Upper lobe of left lung (tissue), 4 donors: ENCODE results near the gene DCUN1D1.
"Not testable (repeated sequence)": the region's sequence is repeated elsewhere in the genome, so short reads cannot be mapped to it uniquely, and the experiment has no call there.

Experiments
- EP300 ChIP-seq, 4 donors: sonication (generic); formaldehyde crosslinking; IDR thresholded peaks; one replicate each; pipeline ENCODE4 v1.5.1; 2017; ENCODE audit warnings: antibody characterized with exemption in 4 of 4, control low read depth in 2 of 4
- TF ChIP-seq, protein P1 (sequence below), 6 experiments: fragments of 450-650 bp in 4 of 6; fragments of 200-600 bp in 2 of 6; sonication (generic) in 2 of 6; IDR thresholded peaks; one replicate each; pipeline ENCODE4 v1.5.1; 2016 to 2019; ENCODE audit warnings: antibody characterized with exemption in 6 of 6

DNA sequence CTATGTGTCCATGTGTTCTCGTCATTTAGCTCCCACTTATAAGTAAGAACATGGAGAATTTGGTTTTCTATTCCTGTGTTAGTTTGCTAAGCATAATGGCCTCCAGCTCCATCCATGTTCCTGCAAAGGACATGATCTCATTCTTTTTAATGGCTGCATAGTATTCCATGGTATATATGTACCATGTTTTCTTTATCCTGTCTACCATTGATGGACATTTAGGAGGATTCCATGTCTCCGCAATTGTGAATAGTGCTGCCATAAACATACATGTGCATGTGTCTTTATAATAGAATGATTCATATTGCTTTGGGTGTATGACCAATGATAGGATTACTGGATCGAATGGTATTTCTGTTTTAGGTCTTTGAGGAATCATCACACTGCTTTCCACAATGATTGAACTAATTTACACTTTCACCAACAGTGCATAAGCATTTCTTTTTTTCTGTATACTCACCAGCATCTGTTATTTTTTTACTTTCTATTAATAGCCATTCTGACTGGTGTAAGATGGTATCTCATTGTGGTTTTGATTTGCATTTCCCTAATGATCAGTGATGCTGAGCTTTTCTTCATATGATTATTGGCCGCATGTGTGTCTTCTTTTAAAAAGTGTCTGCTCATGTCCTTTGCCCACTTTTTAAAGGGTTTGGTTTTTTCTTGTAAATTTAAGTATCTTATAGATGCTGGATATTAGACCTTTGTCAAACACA is 13.3 kb upstream of the DCUN1D1 start:
- TF ChIP-seq, protein P1, sequence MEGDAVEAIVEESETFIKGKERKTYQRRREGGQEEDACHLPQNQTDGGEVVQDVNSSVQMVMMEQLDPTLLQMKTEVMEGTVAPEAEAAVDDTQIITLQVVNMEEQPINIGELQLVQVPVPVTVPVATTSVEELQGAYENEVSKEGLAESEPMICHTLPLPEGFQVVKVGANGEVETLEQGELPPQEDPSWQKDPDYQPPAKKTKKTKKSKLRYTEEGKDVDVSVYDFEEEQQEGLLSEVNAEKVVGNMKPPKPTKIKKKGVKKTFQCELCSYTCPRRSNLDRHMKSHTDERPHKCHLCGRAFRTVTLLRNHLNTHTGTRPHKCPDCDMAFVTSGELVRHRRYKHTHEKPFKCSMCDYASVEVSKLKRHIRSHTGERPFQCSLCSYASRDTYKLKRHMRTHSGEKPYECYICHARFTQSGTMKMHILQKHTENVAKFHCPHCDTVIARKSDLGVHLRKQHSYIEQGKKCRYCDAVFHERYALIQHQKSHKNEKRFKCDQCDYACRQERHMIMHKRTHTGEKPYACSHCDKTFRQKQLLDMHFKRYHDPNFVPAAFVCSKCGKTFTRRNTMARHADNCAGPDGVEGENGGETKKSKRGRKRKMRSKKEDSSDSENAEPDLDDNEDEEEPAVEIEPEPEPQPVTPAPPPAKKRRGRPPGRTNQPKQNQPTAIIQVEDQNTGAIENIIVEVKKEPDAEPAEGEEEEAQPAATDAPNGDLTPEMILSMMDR (IDR thresholded peaks at IDR 0.05) = not testable (repeated sequence)
- not testable (repeated sequence) for TF ChIP-seq EP300 (IDR thresholded peaks at IDR 0.05)
